ENCODE measurements around the gene CYP3A5. TPM values are rescaled to one million over a fixed set of nuclear protein-coding genes. Genes with fewer than 3 reads are reported as not detected.

The CYP3A5 gene
- total and polyA plus RNA-seq, 2 of the 13 experiments (the other 11 are each of a cell fraction or from before 2014, with no cell fraction given) = 5.7 to 9.3 TPM

DNA sequence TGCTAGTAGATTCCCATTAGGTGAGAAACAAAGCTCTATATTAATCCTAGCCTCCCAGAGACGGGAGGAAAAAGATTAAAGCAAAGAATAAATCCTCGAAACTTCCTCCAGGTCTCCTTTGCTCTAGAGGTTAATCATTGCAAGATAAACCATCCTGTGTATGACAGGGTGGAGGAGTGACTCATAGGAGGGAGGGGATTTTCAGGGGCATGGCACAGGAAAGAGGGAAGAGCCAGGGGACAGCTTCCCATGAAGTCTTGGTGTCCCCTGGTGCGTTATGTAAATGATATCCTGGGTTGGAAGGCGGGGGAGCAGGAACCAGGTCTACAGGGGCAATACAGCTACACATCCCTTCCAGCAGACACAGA, 780 bp downstream of the CYP3A5 start (continued):
- no peak for TF ChIP-seq ZFP90 (CRISPR knock-in tag; IDR thresholded peaks at IDR 0.05; ENCODE audit: borderline replicate concordance)
- 0 out of 2 replicates have a peak, but pooled peaks have one; percentile 16 for TF ChIP-seq MIXL1 (CRISPR knock-in tag; IDR thresholded peaks at IDR 0.05)
- TF ChIP-seq ZNF101 (CRISPR knock-in tag; IDR thresholded peaks at IDR 0.05; ENCODE audit: borderline replicate concordance, low read depth) = no peak
- 0 out of 2 replicates have a peak, but pooled peaks have one; percentile 31 for TF ChIP-seq ERF (CRISPR knock-in tag; IDR thresholded peaks at IDR 0.05)
- TF ChIP-seq, protein P1, sequence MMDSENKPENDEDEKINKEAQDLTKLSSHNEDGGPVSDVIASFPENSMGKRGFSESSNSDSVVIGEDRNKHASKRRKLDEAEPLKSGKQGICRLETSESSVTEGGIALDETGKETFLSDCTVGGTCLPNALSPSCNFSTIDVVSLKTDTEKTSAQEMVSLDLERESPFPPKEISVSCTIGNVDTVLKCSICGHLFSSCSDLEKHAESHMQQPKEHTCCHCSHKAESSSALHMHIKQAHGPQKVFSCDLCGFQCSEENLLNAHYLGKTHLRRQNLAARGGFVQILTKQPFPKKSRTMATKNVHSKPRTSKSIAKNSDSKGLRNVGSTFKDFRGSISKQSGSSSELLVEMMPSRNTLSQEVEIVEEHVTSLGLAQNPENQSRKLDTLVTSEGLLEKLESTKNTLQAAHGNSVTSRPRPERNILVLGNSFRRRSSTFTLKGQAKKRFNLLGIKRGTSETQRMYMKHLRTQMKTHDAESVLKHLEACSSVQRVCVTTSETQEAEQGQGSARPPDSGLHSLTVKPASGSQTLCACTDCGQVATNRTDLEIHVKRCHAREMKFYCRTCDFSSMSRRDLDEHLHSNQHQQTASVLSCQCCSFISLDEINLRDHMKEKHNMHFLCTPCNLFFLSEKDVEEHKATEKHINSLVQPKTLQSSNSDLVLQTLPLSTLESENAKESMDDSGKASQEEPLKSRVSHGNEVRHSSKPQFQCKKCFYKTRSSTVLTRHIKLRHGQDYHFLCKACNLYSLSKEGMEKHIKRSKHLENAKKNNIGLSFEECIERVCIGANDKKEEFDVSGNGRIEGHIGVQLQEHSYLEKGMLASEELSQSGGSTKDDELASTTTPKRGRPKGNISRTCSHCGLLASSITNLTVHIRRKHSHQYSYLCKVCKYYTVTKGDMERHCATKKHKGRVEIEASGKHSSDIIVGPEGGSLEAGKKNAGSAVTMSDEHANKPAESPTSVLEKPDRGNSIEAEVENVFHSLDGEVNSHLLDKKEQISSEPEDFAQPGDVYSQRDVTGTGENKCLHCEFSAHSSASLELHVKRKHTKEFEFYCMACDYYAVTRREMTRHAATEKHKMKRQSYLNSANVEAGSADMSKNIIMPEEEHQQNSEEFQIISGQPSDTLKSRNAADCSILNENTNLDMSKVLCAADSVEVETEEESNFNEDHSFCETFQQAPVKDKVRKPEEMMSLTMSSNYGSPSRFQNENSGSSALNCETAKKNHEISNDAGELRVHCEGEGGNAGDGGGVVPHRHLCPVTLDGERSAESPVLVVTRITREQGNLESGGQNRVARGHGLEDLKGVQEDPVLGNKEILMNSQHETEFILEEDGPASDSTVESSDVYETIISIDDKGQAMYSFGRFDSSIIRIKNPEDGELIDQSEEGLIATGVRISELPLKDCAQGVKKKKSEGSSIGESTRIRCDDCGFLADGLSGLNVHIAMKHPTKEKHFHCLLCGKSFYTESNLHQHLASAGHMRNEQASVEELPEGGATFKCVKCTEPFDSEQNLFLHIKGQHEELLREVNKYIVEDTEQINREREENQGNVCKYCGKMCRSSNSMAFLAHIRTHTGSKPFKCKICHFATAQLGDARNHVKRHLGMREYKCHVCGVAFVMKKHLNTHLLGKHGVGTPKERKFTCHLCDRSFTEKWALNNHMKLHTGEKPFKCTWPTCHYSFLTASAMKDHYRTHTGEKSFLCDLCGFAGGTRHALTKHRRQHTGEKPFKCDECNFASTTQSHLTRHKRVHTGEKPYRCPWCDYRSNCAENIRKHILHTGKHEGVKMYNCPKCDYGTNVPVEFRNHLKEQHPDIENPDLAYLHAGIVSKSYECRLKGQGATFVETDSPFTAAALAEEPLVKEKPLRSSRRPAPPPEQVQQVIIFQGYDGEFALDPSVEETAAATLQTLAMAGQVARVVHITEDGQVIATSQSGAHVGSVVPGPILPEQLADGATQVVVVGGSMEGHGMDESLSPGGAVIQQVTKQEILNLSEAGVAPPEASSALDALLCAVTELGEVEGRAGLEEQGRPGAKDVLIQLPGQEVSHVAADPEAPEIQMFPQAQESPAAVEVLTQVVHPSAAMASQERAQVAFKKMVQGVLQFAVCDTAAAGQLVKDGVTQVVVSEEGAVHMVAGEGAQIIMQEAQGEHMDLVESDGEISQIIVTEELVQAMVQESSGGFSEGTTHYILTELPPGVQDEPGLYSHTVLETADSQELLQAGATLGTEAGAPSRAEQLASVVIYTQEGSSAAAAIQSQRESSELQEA (CRISPR knock-in tag; IDR thresholded peaks at IDR 0.05; ENCODE audit: not compliant biosample characterization) = no peak
- TF ChIP-seq, protein P2, sequence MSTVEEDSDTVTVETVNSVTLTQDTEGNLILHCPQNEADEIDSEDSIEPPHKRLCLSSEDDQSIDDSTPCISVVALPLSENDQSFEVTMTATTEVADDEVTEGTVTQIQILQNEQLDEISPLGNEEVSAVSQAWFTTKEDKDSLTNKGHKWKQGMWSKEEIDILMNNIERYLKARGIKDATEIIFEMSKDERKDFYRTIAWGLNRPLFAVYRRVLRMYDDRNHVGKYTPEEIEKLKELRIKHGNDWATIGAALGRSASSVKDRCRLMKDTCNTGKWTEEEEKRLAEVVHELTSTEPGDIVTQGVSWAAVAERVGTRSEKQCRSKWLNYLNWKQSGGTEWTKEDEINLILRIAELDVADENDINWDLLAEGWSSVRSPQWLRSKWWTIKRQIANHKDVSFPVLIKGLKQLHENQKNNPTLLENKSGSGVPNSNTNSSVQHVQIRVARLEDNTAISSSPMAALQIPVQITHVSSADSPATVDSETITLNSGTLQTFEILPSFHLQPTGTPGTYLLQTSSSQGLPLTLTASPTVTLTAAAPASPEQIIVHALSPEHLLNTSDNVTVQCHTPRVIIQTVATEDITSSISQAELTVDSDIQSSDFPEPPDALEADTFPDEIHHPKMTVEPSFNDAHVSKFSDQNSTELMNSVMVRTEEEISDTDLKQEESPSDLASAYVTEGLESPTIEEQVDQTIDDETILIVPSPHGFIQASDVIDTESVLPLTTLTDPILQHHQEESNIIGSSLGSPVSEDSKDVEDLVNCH (CRISPR knock-in tag; IDR thresholded peaks at IDR 0.05) = no peak
- no peak for TF ChIP-seq ZNF430 (CRISPR knock-in tag; IDR thresholded peaks at IDR 0.05)
- TF ChIP-seq ZSCAN31 (CRISPR knock-in tag; IDR thresholded peaks at IDR 0.05; ENCODE audit: low read depth) = no peak
- TF ChIP-seq, protein P3, sequence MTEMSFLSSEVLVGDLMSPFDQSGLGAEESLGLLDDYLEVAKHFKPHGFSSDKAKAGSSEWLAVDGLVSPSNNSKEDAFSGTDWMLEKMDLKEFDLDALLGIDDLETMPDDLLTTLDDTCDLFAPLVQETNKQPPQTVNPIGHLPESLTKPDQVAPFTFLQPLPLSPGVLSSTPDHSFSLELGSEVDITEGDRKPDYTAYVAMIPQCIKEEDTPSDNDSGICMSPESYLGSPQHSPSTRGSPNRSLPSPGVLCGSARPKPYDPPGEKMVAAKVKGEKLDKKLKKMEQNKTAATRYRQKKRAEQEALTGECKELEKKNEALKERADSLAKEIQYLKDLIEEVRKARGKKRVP (CRISPR knock-in tag; IDR thresholded peaks at IDR 0.05) = 0 out of 4 replicates have a peak, but pooled peaks of 1 of the 2 experiments have one; percentile 44
- no peak for TF ChIP-seq MLLT10 (CRISPR knock-in tag; IDR thresholded peaks at IDR 0.05)
- no peak for TF ChIP-seq U2AF2 (IDR thresholded peaks at IDR 0.05; ENCODE audit: low read depth, low read length)
- TF ChIP-seq, protein P4, sequence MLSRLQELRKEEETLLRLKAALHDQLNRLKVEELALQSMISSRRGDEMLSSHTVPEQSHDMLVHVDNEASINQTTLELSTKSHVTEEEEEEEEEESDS (CRISPR knock-in tag; IDR thresholded peaks at IDR 0.05; ENCODE audit: borderline replicate concordance) = no peak
- TF ChIP-seq, protein P5, sequence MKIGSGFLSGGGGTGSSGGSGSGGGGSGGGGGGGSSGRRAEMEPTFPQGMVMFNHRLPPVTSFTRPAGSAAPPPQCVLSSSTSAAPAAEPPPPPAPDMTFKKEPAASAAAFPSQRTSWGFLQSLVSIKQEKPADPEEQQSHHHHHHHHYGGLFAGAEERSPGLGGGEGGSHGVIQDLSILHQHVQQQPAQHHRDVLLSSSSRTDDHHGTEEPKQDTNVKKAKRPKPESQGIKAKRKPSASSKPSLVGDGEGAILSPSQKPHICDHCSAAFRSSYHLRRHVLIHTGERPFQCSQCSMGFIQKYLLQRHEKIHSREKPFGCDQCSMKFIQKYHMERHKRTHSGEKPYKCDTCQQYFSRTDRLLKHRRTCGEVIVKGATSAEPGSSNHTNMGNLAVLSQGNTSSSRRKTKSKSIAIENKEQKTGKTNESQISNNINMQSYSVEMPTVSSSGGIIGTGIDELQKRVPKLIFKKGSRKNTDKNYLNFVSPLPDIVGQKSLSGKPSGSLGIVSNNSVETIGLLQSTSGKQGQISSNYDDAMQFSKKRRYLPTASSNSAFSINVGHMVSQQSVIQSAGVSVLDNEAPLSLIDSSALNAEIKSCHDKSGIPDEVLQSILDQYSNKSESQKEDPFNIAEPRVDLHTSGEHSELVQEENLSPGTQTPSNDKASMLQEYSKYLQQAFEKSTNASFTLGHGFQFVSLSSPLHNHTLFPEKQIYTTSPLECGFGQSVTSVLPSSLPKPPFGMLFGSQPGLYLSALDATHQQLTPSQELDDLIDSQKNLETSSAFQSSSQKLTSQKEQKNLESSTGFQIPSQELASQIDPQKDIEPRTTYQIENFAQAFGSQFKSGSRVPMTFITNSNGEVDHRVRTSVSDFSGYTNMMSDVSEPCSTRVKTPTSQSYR (CRISPR knock-in tag; IDR thresholded peaks at IDR 0.05; ENCODE audit: borderline replicate concordance) = no peak
- TF ChIP-seq, protein P6, sequence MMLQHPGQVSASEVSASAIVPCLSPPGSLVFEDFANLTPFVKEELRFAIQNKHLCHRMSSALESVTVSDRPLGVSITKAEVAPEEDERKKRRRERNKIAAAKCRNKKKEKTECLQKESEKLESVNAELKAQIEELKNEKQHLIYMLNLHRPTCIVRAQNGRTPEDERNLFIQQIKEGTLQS (CRISPR knock-in tag; IDR thresholded peaks at IDR 0.05) = peak; percentile 78
- no peak for TF ChIP-seq CBX1 (IDR thresholded peaks at IDR 0.05; ENCODE audit: low read depth)

Data from HepG2 (cell line).